Type B pancreatic cell (in vitro differentiated cells): Measurements from ENCODE around the gene BDP1. TPM values are rescaled to one million over a fixed set of nuclear protein-coding genes. Genes with fewer than 3 reads are reported as not detected.
"Not testable (repeated sequence)": the region's sequence is repeated elsewhere in the genome, so short reads cannot be mapped to it uniquely, and the experiment has no call there.

ENCODE experiments used
- DNase-seq: peaks from one replicate; pipeline ENCODE4 v3.0.0; 2021; ENCODE audit warnings: mixed read lengths; ENCODE audit not compliant: unreplicated experiment; ENCODE audit errors: extremely low spot score
- H3K27ac Mint-ChIP-seq: 2 replicates; pipeline ENCODE4 v1.8.0; 2021; ENCODE audit warnings: mild to moderate bottlenecking, mixed read lengths
- H3K27me3 Mint-ChIP-seq: 2 replicates; pipeline ENCODE4 v1.8.0; 2021; ENCODE audit warnings: mixed read lengths
- H3K36me3 Mint-ChIP-seq: 2 replicates; pipeline ENCODE4 v1.8.0; 2021; ENCODE audit warnings: mixed read lengths
- H3K4me1 Mint-ChIP-seq: one replicate; pipeline ENCODE4 v1.8.0; 2021; ENCODE audit warnings: mixed read lengths; ENCODE audit not compliant: unreplicated experiment
- H3K4me3 Mint-ChIP-seq: 2 replicates; pipeline ENCODE4 v1.8.0; 2021; ENCODE audit warnings: mild to moderate bottlenecking, mixed read lengths
- H3K9me3 Mint-ChIP-seq: 2 replicates; pipeline ENCODE4 v1.8.0; 2021; ENCODE audit warnings: mixed read lengths
- CTCF ChIP-seq: fragments of 200-600 bp; sonication (generic); conservative IDR thresholded peaks from 2 replicates; pipeline ENCODE4 v1.5.0; 2021; ENCODE audit warnings: antibody characterized with exemption, mild to moderate bottlenecking
- long read RNA-seq: library from polyadenylated mRNA; unstranded; transcript quantifications from one replicate; pipeline ENCODE4 v2.0.0, GENCODE V29; 2020
- total RNA-seq: library from RNA; stranded (reverse); gene quantifications from 2 replicates; pipeline ENCODE4 v1.2.1, GENCODE V29; 2021; ENCODE audit warnings: low replicate concordance

BDP1 gene
- 27.0 and 31.0 TPM in 2 replicates for total RNA-seq
- long read RNA-seq, partial matches to known transcripts: 25 of 32 reads
- long read RNA-seq, other reads (novel, unspliced or antisense): 7 of 32 reads

GRCh38 chr5:71455427-71456361, at the start of gene BDP1:
Gene BDP1, plus strand, starts transcription at chr5:71455651. Its CDS starts 227 bp downstream, at chr5:71455878.
- Mint-ChIP-seq H3K9me3 (no peaks in the 10 kb centered on the region), H3K4me1 (peaks cover 15% of the 10 kb centered on the region), H3K36me3 (peaks cover 11% of the 10 kb centered on the region), H3K4me3 (peak within 1 kb of the TSS; percentile 95), H3K27ac (peak within 1 kb of the TSS; percentile 95), H3K27me3 (peaks cover 16% of the 10 kb centered on the region)
- peak; percentile 95 for DNase-seq
- TF ChIP-seq CTCF: peak; percentile 64

- H3K9me3 Mint-ChIP-seq, H3K4me3 Mint-ChIP-seq, H3K4me1 Mint-ChIP-seq, H3K36me3 Mint-ChIP-seq, H3K27ac Mint-ChIP-seq, DNase-seq: not testable (repeated sequence)
- peaks cover 20% of the 10 kb centered on the region for H3K27me3 Mint-ChIP-seq
These were observed 45.4 kb upstream of the BDP1 start for GRCh38 chr5:71410088-71410487.

- H3K4me3 Mint-ChIP-seq, H3K27ac Mint-ChIP-seq, H3K36me3 Mint-ChIP-seq, H3K9me3 Mint-ChIP-seq, DNase-seq, H3K4me1 Mint-ChIP-seq: not testable (repeated sequence)
- peaks cover 15% of the 10 kb centered on the region for H3K27me3 Mint-ChIP-seq
These were observed 39.8 kb upstream of the BDP1 start for GRCh38 chr5:71415626-71416025.

GRCh38 chr5:71418026-71418425, 37.4 kb upstream of the BDP1 start:
- not testable (repeated sequence) for DNase-seq, H3K4me1 Mint-ChIP-seq, H3K36me3 Mint-ChIP-seq, H3K4me3 Mint-ChIP-seq, H3K27ac Mint-ChIP-seq, H3K9me3 Mint-ChIP-seq
- H3K27me3 Mint-ChIP-seq: peaks cover 19% of the 10 kb centered on the region

- H3K4me3 Mint-ChIP-seq, H3K4me1 Mint-ChIP-seq, DNase-seq, H3K36me3 Mint-ChIP-seq, H3K9me3 Mint-ChIP-seq, H3K27ac Mint-ChIP-seq: not testable (repeated sequence)
- H3K27me3 Mint-ChIP-seq: peaks cover 12% of the 10 kb centered on the region
These were observed 34.2 kb upstream of the BDP1 start for GRCh38 chr5:71421278-71421677.

- H3K9me3 Mint-ChIP-seq, DNase-seq, H3K4me1 Mint-ChIP-seq, H3K36me3 Mint-ChIP-seq, H3K4me3 Mint-ChIP-seq, H3K27ac Mint-ChIP-seq: not testable (repeated sequence)
- peaks cover 12% of the 10 kb centered on the region for H3K27me3 Mint-ChIP-seq
These were observed 31.6 kb upstream of the BDP1 start for GRCh38 chr5:71423896-71424295.

- not testable (repeated sequence) for H3K27ac Mint-ChIP-seq, H3K4me3 Mint-ChIP-seq, H3K27me3 Mint-ChIP-seq, H3K9me3 Mint-ChIP-seq, H3K4me1 Mint-ChIP-seq, H3K36me3 Mint-ChIP-seq, DNase-seq
These were observed 28.6 kb upstream of the BDP1 start for GRCh38 chr5:71426686-71427474.

GRCh38 chr5:71432410-71432809, 23.0 kb upstream of the BDP1 start:
- not testable (repeated sequence) for H3K9me3 Mint-ChIP-seq, H3K4me1 Mint-ChIP-seq, DNase-seq, H3K4me3 Mint-ChIP-seq, H3K36me3 Mint-ChIP-seq, H3K27ac Mint-ChIP-seq
- peaks cover 25% of the 10 kb centered on the region for H3K27me3 Mint-ChIP-seq

- not testable (repeated sequence) for H3K4me1 Mint-ChIP-seq, H3K9me3 Mint-ChIP-seq, H3K27ac Mint-ChIP-seq, H3K36me3 Mint-ChIP-seq, DNase-seq, H3K4me3 Mint-ChIP-seq
- peaks cover 25% of the 10 kb centered on the region for H3K27me3 Mint-ChIP-seq
These were observed 20.6 kb upstream of the BDP1 start for GRCh38 chr5:71434825-71435224.

- H3K4me3 Mint-ChIP-seq, H3K4me1 Mint-ChIP-seq, DNase-seq, H3K9me3 Mint-ChIP-seq, H3K36me3 Mint-ChIP-seq, H3K27ac Mint-ChIP-seq: not testable (repeated sequence)
- H3K27me3 Mint-ChIP-seq: peaks cover 38% of the 10 kb centered on the region
These were observed 13.9 kb upstream of the BDP1 start for GRCh38 chr5:71441564-71441963.

GRCh38 chr5:71443891-71444290, 11.6 kb upstream of the BDP1 start:
- H3K36me3 Mint-ChIP-seq, H3K4me1 Mint-ChIP-seq, H3K27ac Mint-ChIP-seq, DNase-seq, H3K9me3 Mint-ChIP-seq, H3K4me3 Mint-ChIP-seq: not testable (repeated sequence)
- peaks cover 47% of the 10 kb centered on the region for H3K27me3 Mint-ChIP-seq

- Mint-ChIP-seq H3K4me3 (peak overlapping the region; percentile 80), H3K27me3 (peaks cover 51% of the 10 kb centered on the region)
- not testable (repeated sequence) for DNase-seq, H3K9me3 Mint-ChIP-seq, H3K4me1 Mint-ChIP-seq, H3K27ac Mint-ChIP-seq, H3K36me3 Mint-ChIP-seq
These were observed 10.4 kb upstream of the BDP1 start for GRCh38 chr5:71445015-71445414.
